Sigmoid colon (tissue), 7 donors: Measurements from ENCODE around the gene CLK1. TPM values are rescaled to one million over a fixed set of nuclear protein-coding genes. Genes with fewer than 3 reads are reported as not detected.

Experiments used
- DNase-seq: peaks from one replicate; pipeline ENCODE4 v3.0.0-alpha.2; 2019
- H3K27ac ChIP-seq, 4 donors: fragments of 200-600 bp; sonication (generic); one replicate each; pipeline ENCODE4 v1.5.1; 2016 to 2019; ENCODE audit warnings: mild to moderate bottlenecking in 1 of 4
- H3K27me3 ChIP-seq, 3 donors: fragments of 200-600 bp; sonication (generic); one replicate each; pipeline ENCODE4 v1.5.1; 2019; ENCODE audit warnings: mild to moderate bottlenecking in 1 of 3
- H3K36me3 ChIP-seq, 4 donors: fragments of 200-600 bp; sonication (generic); one replicate each; pipeline ENCODE4 v1.5.1; 2016 to 2019
- H3K4me1 ChIP-seq, 4 donors: fragments of 200-600 bp; sonication (generic); one replicate each; pipeline ENCODE4 v1.5.1; 2017 to 2019
- H3K4me3 ChIP-seq, 4 donors: fragments of 200-600 bp; sonication (generic); one replicate each; pipeline ENCODE4 v1.5.1; 2017 to 2019; ENCODE audit warnings: mild to moderate bottlenecking in 2 of 4, moderate library complexity in 1 of 4
- H3K9me3 ChIP-seq, 4 donors: fragments of 200-600 bp in 3 of 4; sonication (generic) in 3 of 4; one replicate each; pipeline versions ENCODE4 v1.5.1 to v1.6.1; 2013 to 2019
- EP300 ChIP-seq, 4 donors: sonication (generic); formaldehyde crosslinking; IDR thresholded peaks; one replicate each; pipeline ENCODE4 v1.6.1; 2017; ENCODE audit warnings: antibody characterized with exemption in 4 of 4
- POLR2A ChIP-seq, 2 donors: fragments of 450-650 bp; IDR thresholded peaks; one replicate each; pipeline ENCODE4 v1.6.1; 2016; ENCODE audit warnings: antibody characterized with exemption in 2 of 2, mild to moderate bottlenecking in 2 of 2, moderate library complexity in 2 of 2
- POLR2AphosphoS5 ChIP-seq, 4 donors: sonication (generic); formaldehyde crosslinking; IDR thresholded peaks; one replicate each; pipeline ENCODE4 v1.6.1; 2017; ENCODE audit warnings: antibody characterized with exemption in 4 of 4
- WGBS, 2 donors: extraction: QIAGEN DNeasy Blood & Tissue Kit; methylation state at CpG; one replicate each; pipeline ENCODE4 v1.1.7; 2013; 5-methylcytosine and 5-hydroxymethylcytosine counted together
- intact Hi-C: fragments of 100-400 bp; cut with DNase I; formaldehyde crosslinking; loops from one replicate; pipeline ENCODE4 v1.15.1; 2023
- polyA plus RNA-seq, 3 donors: library from polyadenylated mRNA; stranded (reverse); fragments of 200-250 nt; gene quantifications; one replicate each; pipeline ENCODE4 v1.2.3, GENCODE V29; 2013
- total RNA-seq, 4 donors: library from RNA; depleted of rRNA; stranded (reverse); fragments of >200 nt; gene quantifications; one replicate each; pipeline ENCODE4 v1.1.0, GENCODE V29; 2016
- TF ChIP-seq, protein P1 (sequence below), 4 experiments: fragments of 450-650 bp in 3 of 4; fragments of 200-600 bp in 1 of 4; IDR thresholded peaks; one replicate each; pipeline ENCODE4 v1.5.1; 2016 to 2019; ENCODE audit warnings: antibody characterized with exemption in 4 of 4, mild to moderate bottlenecking in 3 of 4, moderate library complexity in 2 of 4
- donor health status: healthy with polysubstance abuse.
- donor health status: Bipolar disorder and iron deficiency.
- donor health status: healthy.

The CLK1 gene
- total and polyA plus RNA-seq, 7 donors: 44.4 to 229 (median 150) TPM

DNA sequence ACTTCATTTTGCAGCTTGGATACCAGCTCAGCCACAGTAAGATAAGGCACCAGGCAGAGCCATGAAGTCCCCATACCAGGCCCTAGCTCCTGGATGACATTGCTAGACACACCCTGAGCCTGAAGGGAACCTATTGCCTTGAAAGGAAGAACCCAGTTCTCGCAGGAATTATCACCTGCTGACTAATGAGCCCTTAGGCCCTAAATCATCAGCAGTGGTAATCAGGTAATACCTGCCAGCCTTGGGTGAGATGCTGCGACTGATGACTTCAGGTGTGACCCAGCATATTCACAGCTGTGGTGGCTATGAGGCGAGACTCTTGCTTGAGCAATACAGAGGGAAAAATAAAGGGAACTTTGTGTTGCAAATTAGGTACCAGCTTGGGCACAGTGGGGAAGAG, 24.9 kb downstream of the CLK1 start:
- TF ChIP-seq, protein P1, sequence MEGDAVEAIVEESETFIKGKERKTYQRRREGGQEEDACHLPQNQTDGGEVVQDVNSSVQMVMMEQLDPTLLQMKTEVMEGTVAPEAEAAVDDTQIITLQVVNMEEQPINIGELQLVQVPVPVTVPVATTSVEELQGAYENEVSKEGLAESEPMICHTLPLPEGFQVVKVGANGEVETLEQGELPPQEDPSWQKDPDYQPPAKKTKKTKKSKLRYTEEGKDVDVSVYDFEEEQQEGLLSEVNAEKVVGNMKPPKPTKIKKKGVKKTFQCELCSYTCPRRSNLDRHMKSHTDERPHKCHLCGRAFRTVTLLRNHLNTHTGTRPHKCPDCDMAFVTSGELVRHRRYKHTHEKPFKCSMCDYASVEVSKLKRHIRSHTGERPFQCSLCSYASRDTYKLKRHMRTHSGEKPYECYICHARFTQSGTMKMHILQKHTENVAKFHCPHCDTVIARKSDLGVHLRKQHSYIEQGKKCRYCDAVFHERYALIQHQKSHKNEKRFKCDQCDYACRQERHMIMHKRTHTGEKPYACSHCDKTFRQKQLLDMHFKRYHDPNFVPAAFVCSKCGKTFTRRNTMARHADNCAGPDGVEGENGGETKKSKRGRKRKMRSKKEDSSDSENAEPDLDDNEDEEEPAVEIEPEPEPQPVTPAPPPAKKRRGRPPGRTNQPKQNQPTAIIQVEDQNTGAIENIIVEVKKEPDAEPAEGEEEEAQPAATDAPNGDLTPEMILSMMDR (IDR thresholded peaks at IDR 0.05): no peak
- 91% methylated on average over 3 of the region's 3 CpGs for WGBS, 2 donors
- H3K9me3 ChIP-seq: peaks cover 0 to 11% (median 5%) of the 10 kb centered on the region in 4 donors

DNA sequence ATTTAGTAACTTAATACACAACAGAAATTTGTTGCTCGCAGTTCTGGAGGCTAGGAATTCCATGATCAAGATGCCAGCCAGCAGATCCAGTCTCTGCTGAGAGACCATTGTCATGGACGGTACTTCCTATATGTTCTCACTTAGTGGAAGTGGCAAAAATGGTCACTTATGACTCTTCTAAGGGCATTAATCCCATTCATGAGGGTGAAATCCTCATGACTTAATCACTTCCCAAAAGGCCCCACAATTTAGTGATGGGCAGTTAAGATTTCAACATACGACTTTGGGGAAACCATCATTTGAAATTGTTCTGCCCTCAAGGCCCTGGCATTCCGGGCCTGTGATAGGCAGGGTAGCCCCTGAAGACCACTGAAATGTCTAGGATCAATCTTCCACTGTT, 29.8 kb downstream of the CLK1 start:
- H3K4me1 ChIP-seq: no peaks in the 10 kb centered on the region
- 91 to 94% methylated on average over 4 of the region's 4 CpGs for WGBS, 2 donors
- intact Hi-C loops: no loop called here
- H3K27me3 ChIP-seq: no peaks in the 10 kb centered on the region
- TF ChIP-seq POLR2A (IDR thresholded peaks at IDR 0.05): no peak
- H3K9me3 ChIP-seq: peaks cover 0 to 11% (median 5%) of the 10 kb centered on the region in 4 donors
- no peak overlapping the region for H3K4me3 ChIP-seq
- no peak overlapping the region for H3K27ac ChIP-seq
- DNase-seq: no peak
- no peaks in the 10 kb centered on the region for H3K36me3 ChIP-seq

More for the DNA sequence above, 24.9 kb downstream of the CLK1 start:
- Histone ChIP-seq H3K36me3 (no peaks in the 10 kb centered on the region), H3K27ac (no peak overlapping the region), H3K4me3 (no peak overlapping the region), H3K4me1 (no peaks in the 10 kb centered on the region), H3K27me3 (no peaks in the 10 kb centered on the region)
- no peak for DNase-seq
- intact Hi-C loops: no loop called here

DNA sequence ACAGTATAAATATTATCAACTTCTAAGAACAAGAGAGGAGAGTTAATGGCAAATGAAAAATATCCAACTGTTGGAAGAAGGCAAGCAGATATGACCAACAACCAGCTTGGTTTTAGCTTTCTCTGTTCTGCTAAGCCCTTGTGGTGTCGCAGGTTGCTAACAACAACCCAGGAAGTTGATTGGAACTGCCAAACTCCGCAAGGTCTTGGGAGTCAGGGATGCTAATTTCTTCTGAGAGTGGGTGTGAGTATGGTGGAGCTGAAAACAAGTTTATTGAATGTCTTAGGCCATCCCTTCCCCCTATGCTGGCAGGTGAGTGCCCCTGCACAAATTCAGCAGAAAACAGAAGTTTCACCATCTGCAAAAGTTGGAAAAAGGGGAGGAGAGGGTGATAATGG, 35.2 kb downstream of the CLK1 start:
- Histone ChIP-seq H3K4me1 (peaks cover 0 to 10% (median 0%) of the 10 kb centered on the region in 4 donors), H3K27me3 (no peaks in the 10 kb centered on the region), H3K9me3 (no peaks in the 10 kb centered on the region), H3K4me3 (no peak overlapping the region), H3K27ac (no peak overlapping the region), H3K36me3 (peaks cover 0 to 2% (median 0%) of the 10 kb centered on the region in 4 donors)
- intact Hi-C loops: no loop called here
- DNase-seq: no peak
- 95% methylated on average over 2 of the region's 2 CpGs for WGBS, 2 donors
- TF ChIP-seq POLR2AphosphoS5 (IDR thresholded peaks at IDR 0.05) (no peak), EP300 (IDR thresholded peaks at IDR 0.05) (no peak), POLR2A (IDR thresholded peaks at IDR 0.05) (no peak)
- TF ChIP-seq, protein P1 (IDR thresholded peaks at IDR 0.05): no peak

DNA sequence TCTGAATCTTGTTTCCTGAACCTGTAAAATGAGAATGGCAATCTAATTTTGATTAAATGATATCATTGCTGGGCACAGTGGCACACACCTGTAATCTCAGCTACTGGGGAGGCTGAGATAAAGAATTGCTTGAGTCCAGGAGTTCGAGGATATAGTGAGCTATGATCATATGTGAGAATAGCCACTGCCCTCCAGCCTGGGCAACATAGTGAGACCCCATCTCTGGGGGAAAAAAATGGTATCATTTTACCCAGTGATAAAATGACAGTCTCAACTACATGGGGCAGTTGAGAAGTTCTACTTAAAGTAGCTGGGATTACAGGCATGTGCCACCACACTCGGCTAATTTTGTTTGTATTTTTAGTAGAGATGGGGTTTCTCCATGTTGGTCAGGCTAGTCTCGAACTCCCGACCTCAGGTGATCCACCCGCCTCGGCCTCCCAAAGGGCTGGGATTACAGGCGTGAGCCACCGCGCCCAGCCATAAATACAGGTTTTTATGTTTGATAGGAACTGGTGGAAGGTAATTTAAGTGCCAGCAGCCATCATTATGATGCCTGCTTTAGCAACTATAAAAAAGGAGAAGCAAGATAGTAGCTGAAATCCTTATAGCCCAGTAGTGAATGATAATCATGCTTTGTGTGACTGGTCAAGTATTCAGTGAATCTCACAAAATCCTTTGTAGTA, 35.7 kb downstream of the CLK1 start:
- H3K9me3 ChIP-seq: no peaks in the 10 kb centered on the region
- WGBS, 2 donors: 33 to 76% methylated on average over 9 of the region's 9 CpGs
- H3K27ac ChIP-seq: no peak overlapping the region
- no peaks in the 10 kb centered on the region for H3K27me3 ChIP-seq
- intact Hi-C loops: no loop called here
- peaks cover 0 to 10% (median 0%) of the 10 kb centered on the region in 4 donors for H3K4me1 ChIP-seq
- no peak for DNase-seq
- no peak overlapping the region for H3K4me3 ChIP-seq
- TF ChIP-seq EP300 (IDR thresholded peaks at IDR 0.05) (no peak), POLR2AphosphoS5 (IDR thresholded peaks at IDR 0.05) (no peak), POLR2A (IDR thresholded peaks at IDR 0.05) (no peak)
- TF ChIP-seq, protein P1 (IDR thresholded peaks at IDR 0.05): no peak
- H3K36me3 ChIP-seq: peaks cover 0 to 7% (median 0%) of the 10 kb centered on the region in 4 donors

DNA sequence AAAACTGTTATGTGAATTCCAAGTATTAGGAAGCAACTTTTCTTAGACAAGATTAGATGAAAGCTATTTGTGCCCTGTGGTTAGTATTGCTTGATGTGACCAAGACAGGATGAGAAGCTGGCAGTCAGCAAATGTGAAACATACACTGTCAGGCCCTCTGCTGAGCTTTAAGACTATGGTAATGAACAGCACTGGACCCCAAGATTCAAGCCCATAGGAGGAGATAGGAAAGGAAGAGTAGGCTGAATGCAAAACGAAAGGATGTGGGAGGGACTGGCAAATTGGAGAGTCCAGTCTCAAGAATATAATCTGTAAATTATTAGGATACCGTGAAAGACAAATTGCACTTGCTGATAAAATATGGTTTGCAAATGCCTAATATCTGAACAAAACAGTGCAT, 36.4 kb downstream of the CLK1 start:
- intact Hi-C loops: no loop called here
- Histone ChIP-seq H3K36me3 (peaks cover 0 to 8% (median 0%) of the 10 kb centered on the region in 4 donors), H3K9me3 (no peaks in the 10 kb centered on the region), H3K27me3 (no peaks in the 10 kb centered on the region), H3K27ac (no peak overlapping the region), H3K4me3 (no peak overlapping the region), H3K4me1 (peaks cover 0 to 10% (median 0%) of the 10 kb centered on the region in 4 donors)
- 90 to 97% methylated on average over 2 of the region's 2 CpGs for whole genome bisulfite sequencing, 2 donors
- TF ChIP-seq, protein P1 (IDR thresholded peaks at IDR 0.05): no peak
- no peak for TF ChIP-seq POLR2A (IDR thresholded peaks at IDR 0.05)
- TF ChIP-seq EP300 (IDR thresholded peaks at IDR 0.05): no peak
- no peak for TF ChIP-seq POLR2AphosphoS5 (IDR thresholded peaks at IDR 0.05)
- no peak for DNase-seq
